HepG2 (cell line): Measurements from ENCODE around the gene YTHDF1. TPM values are rescaled to one million over a fixed set of nuclear protein-coding genes. Genes with fewer than 3 reads are reported as not detected.
A peak's percentile ranks its signal among the peaks of the same experiment; 100 is the strongest.

Source experiments
- DMAP1 ChIP-seq: IDR thresholded peaks from 2 replicates; pipeline ENCODE4 v1.6.1; 2016
- ESRRA ChIP-seq: sonication (generic); formaldehyde crosslinking; IDR thresholded peaks from 2 replicates; pipeline ENCODE4 v1.5.1; 2020; ENCODE audit warnings: mild to moderate bottlenecking, low read depth, missing genetic modification reagents
- EZH2 ChIP-seq: conservative IDR thresholded peaks from 2 replicates; pipeline ENCODE4 v1.6.1; 2012; ENCODE audit warnings: mild to moderate bottlenecking, low read depth, low read length, moderate library complexity
- ISL2 ChIP-seq: sonication (generic); formaldehyde crosslinking; IDR thresholded peaks from 2 replicates; pipeline ENCODE4 v1.5.0; 2020; ENCODE audit warnings: missing genetic modification reagents
- KLF11 ChIP-seq: IDR thresholded peaks from 2 replicates; pipeline ENCODE4 v1.6.1; 2016; ENCODE audit warnings: missing compliant biosample characterization
- KLF12 ChIP-seq: sonication (generic); formaldehyde crosslinking; IDR thresholded peaks from 2 replicates; pipeline ENCODE4 v1.4.0; 2020; ENCODE audit warnings: missing genetic modification reagents, borderline replicate concordance
- KLF9 ChIP-seq: IDR thresholded peaks from 2 replicates; pipeline ENCODE4 v1.6.1; 2016; ENCODE audit warnings: low read depth
- KMT2A ChIP-seq: sonication (generic); formaldehyde crosslinking; IDR thresholded peaks from 2 replicates; pipeline ENCODE4 v1.4.0; 2020; ENCODE audit warnings: missing genetic modification reagents
- MED1 ChIP-seq: sonication (generic); formaldehyde crosslinking; IDR thresholded peaks from 2 replicates; pipeline ENCODE4 v1.4.0; 2020; ENCODE audit warnings: missing genetic modification reagents
- MEIS1 ChIP-seq: sonication (generic); formaldehyde crosslinking; IDR thresholded peaks from 2 replicates; pipeline ENCODE4 v1.9.0; 2021; ENCODE audit warnings: mild to moderate bottlenecking, missing genetic modification reagents, moderate library complexity, borderline replicate concordance
- MIXL1 ChIP-seq: IDR thresholded peaks from 2 replicates; pipeline ENCODE4 v1.6.1; 2016
- NFAT5 ChIP-seq: sonication (generic); formaldehyde crosslinking; IDR thresholded peaks from 2 replicates; pipeline ENCODE4 v1.4.0; 2020; ENCODE audit warnings: missing genetic modification reagents
- SMYD3 ChIP-seq: sonication (generic); formaldehyde crosslinking; IDR thresholded peaks from 2 replicates; pipeline ENCODE4 v1.8.1; 2023; ENCODE audit warnings: mild to moderate bottlenecking, missing genetic modification reagents
- SRSF9 ChIP-seq: fragments of 200-400 bp; formaldehyde crosslinking; IDR thresholded peaks from 2 replicates; pipeline ENCODE4 v1.6.1; 2018; ENCODE audit warnings: borderline replicate concordance, mild to moderate bottlenecking, low read depth, low read length; ENCODE audit not compliant: insufficient read depth, poor library complexity, severe bottlenecking
- TEAD2 ChIP-seq: sonication (generic); formaldehyde crosslinking; IDR thresholded peaks from 2 replicates; pipeline ENCODE4 v1.9.0; 2021; ENCODE audit warnings: missing genetic modification reagents
- YEATS4 ChIP-seq: sonication (generic); formaldehyde crosslinking; IDR thresholded peaks from 2 replicates; pipeline ENCODE4 v1.4.0; 2020; ENCODE audit warnings: missing genetic modification reagents, borderline replicate concordance
- ZBTB4 ChIP-seq: sonication (generic); formaldehyde crosslinking; IDR thresholded peaks from 2 replicates; pipeline ENCODE4 v1.4.0; 2020; ENCODE audit warnings: missing genetic modification reagents, mild to moderate bottlenecking, borderline replicate concordance
- ZFP90 ChIP-seq: sonication (generic); formaldehyde crosslinking; IDR thresholded peaks from 2 replicates; pipeline ENCODE4 v1.8.0; 2022; ENCODE audit warnings: missing genetic modification reagents, mild to moderate bottlenecking, inconsistent platforms, borderline replicate concordance
- ZNF136 ChIP-seq: sonication (generic); formaldehyde crosslinking; IDR thresholded peaks from 2 replicates; pipeline ENCODE4 v1.8.1; 2022; ENCODE audit warnings: low read depth, mild to moderate bottlenecking, moderate library complexity, missing genetic modification reagents
- ZNF207 ChIP-seq: fragments of 450-650 bp; IDR thresholded peaks from 2 replicates; pipeline ENCODE4 v1.6.1; 2016; ENCODE audit warnings: antibody characterized with exemption, borderline replicate concordance
- ZNF235 ChIP-seq: sonication (generic); formaldehyde crosslinking; IDR thresholded peaks from 2 replicates; pipeline ENCODE4 v1.8.1; 2023; ENCODE audit warnings: mild to moderate bottlenecking, missing genetic modification reagents, borderline replicate concordance
- ZNF350 ChIP-seq: sonication (generic); formaldehyde crosslinking; IDR thresholded peaks from 2 replicates; pipeline ENCODE4 v1.4.0; 2020; ENCODE audit warnings: mild to moderate bottlenecking, low read depth, missing genetic modification reagents, borderline replicate concordance
- ZNF776 ChIP-seq: sonication (generic); formaldehyde crosslinking; IDR thresholded peaks from 2 replicates; pipeline ENCODE4 v1.4.0; 2020; ENCODE audit warnings: mild to moderate bottlenecking, missing genetic modification reagents
- polyA plus RNA-seq, 8 experiments: library from polyadenylated mRNA; depleted of rRNA in 3 of 8; stranded (reverse) in 7 of 8; unstranded in 1 of 8; fragments of >200 nt; fragmentation: Illumina TruSeq in 4 of 8; extraction: Trizol in 4 of 8; gene quantifications; 2 replicates each; pipeline versions ENCODE4 v1.2.1 to v1.2.3, GENCODE V29; 2011 to 2016; ENCODE audit warnings: low read depth in 4 of 8, missing spikeins in 1 of 8, mixed read lengths in 1 of 8; ENCODE audit not compliant: insufficient read depth in 1 of 8
- total RNA-seq, 5 experiments: library from RNA; depleted of rRNA; stranded (reverse); fragments of >200 nt; fragmentation: Illumina TruSeq; extraction: Trizol; gene quantifications; 2 replicates each; pipeline ENCODE4 v1.2.3, GENCODE V29; 2016; ENCODE audit warnings: low read depth in 1 of 5

YTHDF1 gene
- total and polyA plus RNA-seq, 2 of the 13 experiments (the other 11 are each of a cell fraction or from before 2014, with no cell fraction given): 34.5 to 37.7 TPM

GRCh38 chr20:63182946-63183415, 33.0 kb downstream of the YTHDF1 start (continued):
- TF ChIP-seq NFAT5 (CRISPR knock-in tag): peak; percentile 26; the same call in 1 of the 2 replicates
- 0 out of 2 replicates have a peak, but pooled peaks have one; percentile 36 for TF ChIP-seq ZNF350 (CRISPR knock-in tag)
- TF ChIP-seq ESRRA: no peak
- TF ChIP-seq ZFP90 (CRISPR knock-in tag): no peak
- no peak for TF ChIP-seq ZNF776 (CRISPR knock-in tag)
- TF ChIP-seq MEIS1: no peak
- no peak for TF ChIP-seq ISL2 (CRISPR knock-in tag)
- no peak for TF ChIP-seq SRSF9
- TF ChIP-seq TEAD2 (CRISPR knock-in tag): no peak
- TF ChIP-seq ZNF207: no peak
- TF ChIP-seq KLF9: no peak
- TF ChIP-seq MED1 (CRISPR knock-in tag): no peak
- TF ChIP-seq KLF11 (CRISPR knock-in tag): no peak
- peak; percentile 17; the same call in 1 of the 2 replicates for TF ChIP-seq ZBTB4 (CRISPR knock-in tag)
- TF ChIP-seq SMYD3: no peak
- TF ChIP-seq KMT2A (CRISPR knock-in tag): 0 out of 2 replicates have a peak, but pooled peaks have one; percentile 33
- TF ChIP-seq ZNF136 (CRISPR knock-in tag): no peak
- peak; percentile 84 for TF ChIP-seq EZH2
- no peak for TF ChIP-seq MIXL1 (CRISPR knock-in tag)
- TF ChIP-seq KLF12: no peak
- TF ChIP-seq YEATS4 (CRISPR knock-in tag): no peak
- TF ChIP-seq DMAP1 (CRISPR knock-in tag): no peak
- no peak for TF ChIP-seq ZNF235 (CRISPR knock-in tag)
